ENCODE measurements around the gene MMP23B.

MMP23B gene

GRCh38 chr1:1602304-1602967, 29.5 kb upstream of the MMP23B start:
- DNase-seq (ENCODE audit: low read depth, low spot score) = no peak

- no peak for DNase-seq (ENCODE audit: low read depth, low spot score)
Observed at GRCh38 chr1:1602968-1603506, 28.9 kb upstream of the MMP23B start.

- no peak for DNase-seq (ENCODE audit: low read depth, low spot score)
Observed at GRCh38 chr1:1603671-1604373, 28.2 kb upstream of the MMP23B start.

- no peak for DNase-seq (ENCODE audit: low read depth, low spot score)
Observed at GRCh38 chr1:1604374-1605033, 27.5 kb upstream of the MMP23B start.

GRCh38 chr1:1605034-1605591, 26.9 kb upstream of the MMP23B start:
- DNase-seq (ENCODE audit: low read depth, low spot score) = no peak

- no peak for DNase-seq (ENCODE audit: low read depth, low spot score)
Observed at GRCh38 chr1:1605724-1606123, 26.2 kb upstream of the MMP23B start.

GRCh38 chr1:1606232-1606631, 25.7 kb upstream of the MMP23B start:
- DNase-seq (ENCODE audit: low read depth, low spot score) = no peak

GRCh38 chr1:1609822-1610485, 22.0 kb upstream of the MMP23B start:
- no peak for DNase-seq (ENCODE audit: low read depth, low spot score)

GRCh38 chr1:1610796-1611195, 21.2 kb upstream of the MMP23B start:
- no peak for DNase-seq (ENCODE audit: low read depth, low spot score)

- DNase-seq (ENCODE audit: low read depth, low spot score) = no peak
Observed at GRCh38 chr1:1612104-1612400, 19.9 kb upstream of the MMP23B start.

GRCh38 chr1:1613509-1614082, 18.4 kb upstream of the MMP23B start:
- DNase-seq (ENCODE audit: low read depth, low spot score) = no peak

- no peak for DNase-seq (ENCODE audit: low read depth, low spot score)
Observed at GRCh38 chr1:1614204-1614953, 17.6 kb upstream of the MMP23B start.

GRCh38 chr1:1614954-1615255, 17.1 kb upstream of the MMP23B start:
- DNase-seq (ENCODE audit: low read depth, low spot score) = no peak

GRCh38 chr1:1615256-1616044, 16.5 kb upstream of the MMP23B start, which contains the start of gene MIB2:
TSS of gene MIB2 (plus strand) at chr1:1615500. CDS start at chr1:1623453, 7,953 bp downstream.
- peak; percentile 97 for DNase-seq (ENCODE audit: low read depth, low spot score)

GRCh38 chr1:1616045-1616790, 15.8 kb upstream of the MMP23B start:
- DNase-seq (ENCODE audit: low read depth, low spot score) = no peak

GRCh38 chr1:1616838-1617237, 15.1 kb upstream of the MMP23B start:
- DNase-seq (ENCODE audit: low read depth, low spot score) = no peak

- no peak for DNase-seq (ENCODE audit: low read depth, low spot score)
Observed at GRCh38 chr1:1617516-1617915, 14.5 kb upstream of the MMP23B start.

- no peak for DNase-seq (ENCODE audit: low read depth, low spot score)
Observed at GRCh38 chr1:1617925-1618324, 14.0 kb upstream of the MMP23B start.

GRCh38 chr1:1618396-1619068, 13.4 kb upstream of the MMP23B start:
- no peak for DNase-seq (ENCODE audit: low read depth, low spot score)
